Measurements from ENCODE around the gene GUCD1. TPM values are rescaled to one million over a fixed set of nuclear protein-coding genes. Genes with fewer than 3 reads are reported as not detected.
A peak's percentile ranks its signal among the peaks of the same experiment; 100 is the strongest.

The GUCD1 gene
- polyA plus RNA-seq, 3 donors = 67.1 to 85.9 (median 72.5) TPM

DNA sequence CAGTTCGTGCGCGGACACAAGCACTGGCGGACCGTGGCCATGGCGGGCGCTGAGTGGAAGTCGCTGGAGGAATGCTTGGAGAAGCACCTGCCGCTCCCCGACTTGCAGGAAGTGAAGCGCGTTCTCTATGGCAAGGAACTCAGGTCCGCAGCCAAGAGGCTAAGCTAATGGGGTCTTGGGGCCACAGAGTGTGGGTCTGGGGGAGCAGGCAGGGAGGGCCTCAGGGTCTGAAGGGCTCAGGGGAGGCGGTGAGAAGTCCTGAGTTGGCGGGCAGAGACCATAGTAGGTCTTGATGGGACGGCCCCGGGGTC, 59.6 kb downstream of the GUCD1 start:
- no peak overlapping the region for H3K4me2 ChIP-seq (replicated peaks; ENCODE audit: extremely low read depth, low read length, poor library complexity, severe bottlenecking)
- 94% methylated on average over 13 of the region's 17 CpGs for WGBS (ENCODE audit: insufficient coverage)
- H3K27me3 Mint-ChIP-seq (ENCODE audit: low read depth in 3 of 3) = peaks cover 36 to 40% (median 39%) of the 10 kb centered on the region in 3 donors

DNA sequence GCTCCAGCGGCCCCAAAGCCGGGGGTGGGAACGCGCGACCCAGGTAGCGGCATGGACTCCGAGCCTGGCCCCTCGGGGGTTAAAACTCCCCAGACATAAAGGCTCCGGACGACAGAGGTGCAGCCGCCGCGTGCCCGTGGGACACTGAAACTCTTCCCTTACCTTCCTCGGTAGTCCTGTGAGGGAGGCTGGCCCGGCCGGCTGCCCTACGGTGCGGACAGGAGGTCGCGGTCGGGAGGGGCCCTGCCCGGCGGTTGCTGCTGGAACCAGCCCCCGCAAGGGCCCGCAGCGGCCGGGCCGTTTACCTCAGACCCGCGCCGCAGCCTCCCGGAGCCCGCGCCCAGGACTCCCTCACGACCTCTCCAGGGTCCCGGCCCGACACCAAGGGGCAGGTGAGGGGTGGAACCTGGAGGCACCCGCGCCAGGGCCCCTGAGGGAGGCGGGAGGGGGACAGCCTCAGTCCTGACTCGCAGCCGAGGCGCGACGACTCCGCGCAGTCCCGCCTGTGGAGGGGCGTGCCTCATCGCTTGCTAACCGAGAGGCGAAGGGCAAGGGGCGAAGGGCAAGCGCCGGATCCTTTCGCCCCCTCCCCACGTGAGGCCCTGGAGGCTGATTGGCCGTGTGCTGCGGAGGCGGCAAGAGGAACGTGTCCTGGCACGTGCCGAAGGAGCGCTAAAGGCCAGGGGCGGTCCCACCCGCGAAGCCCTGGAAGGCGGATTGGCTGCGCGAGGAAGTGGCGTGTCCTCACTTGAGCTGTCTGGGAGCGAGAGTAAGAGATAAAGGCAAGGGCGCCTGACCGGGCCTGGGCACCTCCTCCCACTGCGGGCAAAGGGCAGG, 60.2 kb downstream of the GUCD1 start, which contains the start of gene UPB1:
Gene UPB1 (plus strand): TSS at position 805 of the 837 bp plus-strand sequence. CDS start 72 bp downstream, outside the sequence.
- H3K27me3 Mint-ChIP-seq (ENCODE audit: low read depth in 3 of 3) = peaks cover 36 to 40% (median 39%) of the 10 kb centered on the region in 3 donors
- H3K79me2 ChIP-seq (ENCODE audit: insufficient read depth, low read length) = no peaks in the 10 kb centered on the region
- peak within 1 kb of the TSS in 1 of 7 donors; percentile 77 for H3K27ac Mint-ChIP-seq
- peaks cover 25 to 29% of the 10 kb centered on the region in 2 donors for H3K4me1 ChIP-seq (ENCODE audit: control insufficient read depth in 1 of 2, insufficient read depth in 2 of 2, low read length in 2 of 2)
- H3K36me3 ChIP-seq (replicated peaks in 1 of 2; ENCODE audit: control insufficient read depth in 1 of 2, insufficient read depth in 2 of 2, low read length in 2 of 2) = no peaks in the 10 kb centered on the region
- peaks cover 12 to 23% of the 10 kb centered on the region in 2 donors for H3K27me3 ChIP-seq (ENCODE audit: control insufficient read depth in 2 of 2, insufficient read depth in 2 of 2, low read length in 2 of 2)
- peaks cover 34% of the 10 kb centered on the region for H3K4me1 Mint-ChIP-seq
- peak within 1 kb of the TSS; percentile 48 for H3K4me2 ChIP-seq (replicated peaks; ENCODE audit: extremely low read depth, low read length, poor library complexity, severe bottlenecking)
- 29% methylated on average over 74 of the region's 76 CpGs for WGBS (ENCODE audit: insufficient coverage)
- peak within 1 kb of the TSS; percentile 65 for H2AFZ ChIP-seq (ENCODE audit: insufficient read depth, low read depth, low read length, poor library complexity, severe bottlenecking)
- no peak for DNase-seq
- H3K27ac ChIP-seq (ENCODE audit: low read depth in 1 of 2, low read length in 2 of 2) = no peak within 1 kb of the TSS
- no peaks in the 10 kb centered on the region for H4K20me1 ChIP-seq (ENCODE audit: insufficient read depth, low read length)
- H3K4me3 Mint-ChIP-seq = peak within 1 kb of the TSS; percentile 1 to 76
- H3K36me3 Mint-ChIP-seq = peaks cover 9 to 10% of the 10 kb centered on the region in 2 donors
- TF ChIP-seq, protein P1, sequence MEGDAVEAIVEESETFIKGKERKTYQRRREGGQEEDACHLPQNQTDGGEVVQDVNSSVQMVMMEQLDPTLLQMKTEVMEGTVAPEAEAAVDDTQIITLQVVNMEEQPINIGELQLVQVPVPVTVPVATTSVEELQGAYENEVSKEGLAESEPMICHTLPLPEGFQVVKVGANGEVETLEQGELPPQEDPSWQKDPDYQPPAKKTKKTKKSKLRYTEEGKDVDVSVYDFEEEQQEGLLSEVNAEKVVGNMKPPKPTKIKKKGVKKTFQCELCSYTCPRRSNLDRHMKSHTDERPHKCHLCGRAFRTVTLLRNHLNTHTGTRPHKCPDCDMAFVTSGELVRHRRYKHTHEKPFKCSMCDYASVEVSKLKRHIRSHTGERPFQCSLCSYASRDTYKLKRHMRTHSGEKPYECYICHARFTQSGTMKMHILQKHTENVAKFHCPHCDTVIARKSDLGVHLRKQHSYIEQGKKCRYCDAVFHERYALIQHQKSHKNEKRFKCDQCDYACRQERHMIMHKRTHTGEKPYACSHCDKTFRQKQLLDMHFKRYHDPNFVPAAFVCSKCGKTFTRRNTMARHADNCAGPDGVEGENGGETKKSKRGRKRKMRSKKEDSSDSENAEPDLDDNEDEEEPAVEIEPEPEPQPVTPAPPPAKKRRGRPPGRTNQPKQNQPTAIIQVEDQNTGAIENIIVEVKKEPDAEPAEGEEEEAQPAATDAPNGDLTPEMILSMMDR (IDR thresholded peaks at IDR 0.05) = no peak
- peak within 1 kb of the TSS; percentile 1 for H3K9ac ChIP-seq (ENCODE audit: insufficient read depth, low read length, poor library complexity, severe bottlenecking)
- intact Hi-C loops (cut with micrococcal nuclease) = loop anchor here in 1 of 2 donors (5.0 kb wide), 1 partner anchor 43 kb away; no protein-coding TSS in a partner anchor
- peak within 1 kb of the TSS in 1 of 3 experiments; percentile 38 for H3K4me3 ChIP-seq (replicated peaks in 1 of 3; ENCODE audit: low read depth in 2 of 3, low read length in 3 of 3)
- H3K9me3 Mint-ChIP-seq = peaks cover 0 to 12% (median 7%) of the 10 kb centered on the region in 7 donors
- peaks cover 4 to 7% of the 10 kb centered on the region in 2 donors for H3K9me3 ChIP-seq (replicated peaks in 1 of 2; ENCODE audit: control insufficient read depth in 1 of 2, insufficient read depth in 1 of 2, low read length in 2 of 2)

More for the DNA sequence above, 59.6 kb downstream of the GUCD1 start:
- Mint-ChIP-seq H3K9me3 (peaks cover 0 to 12% (median 7%) of the 10 kb centered on the region in 7 donors), H3K4me3 (peak overlapping the region in 1 of 2 donors; percentile 76), H3K36me3 (peaks cover 9 to 10% of the 10 kb centered on the region in 2 donors), H3K4me1 (peaks cover 34% of the 10 kb centered on the region), H3K27ac (no peak overlapping the region)
- no peak for DNase-seq
- no peaks in the 10 kb centered on the region for H4K20me1 ChIP-seq (ENCODE audit: insufficient read depth, low read length)
- peaks cover 4 to 7% of the 10 kb centered on the region in 2 donors for H3K9me3 ChIP-seq (replicated peaks in 1 of 2; ENCODE audit: control insufficient read depth in 1 of 2, insufficient read depth in 1 of 2, low read length in 2 of 2)
- H3K79me2 ChIP-seq (ENCODE audit: insufficient read depth, low read length) = no peaks in the 10 kb centered on the region
- no peak overlapping the region for H3K4me3 ChIP-seq (replicated peaks in 1 of 3; ENCODE audit: low read depth in 2 of 3, low read length in 3 of 3)
- H3K27me3 ChIP-seq (ENCODE audit: control insufficient read depth in 2 of 2, insufficient read depth in 2 of 2, low read length in 2 of 2) = peaks cover 12 to 23% of the 10 kb centered on the region in 2 donors
- no peak overlapping the region for H3K27ac ChIP-seq (ENCODE audit: low read depth in 1 of 2, low read length in 2 of 2)
- no peak overlapping the region for H3K9ac ChIP-seq (ENCODE audit: insufficient read depth, low read length, poor library complexity, severe bottlenecking)
- peaks cover 25 to 29% of the 10 kb centered on the region in 2 donors for H3K4me1 ChIP-seq (ENCODE audit: control insufficient read depth in 1 of 2, insufficient read depth in 2 of 2, low read length in 2 of 2)
- TF ChIP-seq, protein P1 (IDR thresholded peaks at IDR 0.05) = no peak
- no peak overlapping the region for H2AFZ ChIP-seq (ENCODE audit: insufficient read depth, low read depth, low read length, poor library complexity, severe bottlenecking)
- no peaks in the 10 kb centered on the region for H3K36me3 ChIP-seq (replicated peaks in 1 of 2; ENCODE audit: control insufficient read depth in 1 of 2, insufficient read depth in 2 of 2, low read length in 2 of 2)
- intact Hi-C loops (cut with micrococcal nuclease) = loop anchor here in 1 of 2 donors (5.0 kb wide), 1 partner anchor 42 kb away; no protein-coding TSS in a partner anchor

Measured in CD14-positive monocyte (primary cell).